GM12878 (cell line): ENCODE results near the gene RNU2-63P. TPM values are rescaled to one million over a fixed set of nuclear protein-coding genes. Genes with fewer than 3 reads are reported as not detected.

ENCODE experiments used
- ATF2 ChIP-seq: IDR thresholded peaks from 2 replicates; pipeline ENCODE4 v1.6.1; 2012; ENCODE audit warnings: low read length, inconsistent platforms
- BCL3 ChIP-seq: IDR thresholded peaks from 2 replicates; pipeline ENCODE4 v1.6.1; 2011; ENCODE audit warnings: borderline replicate concordance, low read depth, mild to moderate bottlenecking, moderate library complexity, low read length; ENCODE audit not compliant: insufficient read depth, poor library complexity, severe bottlenecking
- BRCA1 ChIP-seq: IDR thresholded peaks from 2 replicates; pipeline ENCODE4 v1.6.1; 2011; ENCODE audit warnings: low read depth, low read length, improper control_type of control experiment
- CBFB ChIP-seq: IDR thresholded peaks from 2 replicates; pipeline ENCODE4 v1.6.1; 2016; ENCODE audit warnings: antibody characterized with exemption, low read depth
- CEBPB ChIP-seq, 2 experiments: fragments of 150-350 bp in 1 of 2; IDR thresholded peaks; 2 replicates each; pipeline ENCODE4 v1.6.1; 2012 to 2014; ENCODE audit warnings: low read depth in 2 of 2, low read length in 2 of 2, borderline replicate concordance in 1 of 2, inconsistent platforms in 1 of 2
- CREM ChIP-seq: IDR thresholded peaks from 2 replicates; pipeline ENCODE4 v1.6.1; 2014; ENCODE audit warnings: antibody characterized with exemption, low read depth
- EED ChIP-seq: sonication (generic); IDR thresholded peaks from 2 replicates; pipeline ENCODE4 v1.6.1; 2016; ENCODE audit warnings: antibody characterized with exemption, low read depth
- HDAC2 ChIP-seq: fragments of 200-600 bp; sonication (generic); IDR thresholded peaks from 2 replicates; pipeline ENCODE4 v1.6.1; 2017
- LARP7 ChIP-seq: fragments of 450-650 bp; IDR thresholded peaks from 2 replicates; pipeline ENCODE4 v1.6.1; 2017; ENCODE audit warnings: mild to moderate bottlenecking
- MEF2A ChIP-seq: IDR thresholded peaks from 2 replicates; pipeline ENCODE4 v1.6.1; 2011; ENCODE audit warnings: low read depth, mild to moderate bottlenecking, low read length, moderate library complexity; ENCODE audit not compliant: insufficient read depth
- MEF2B ChIP-seq: fragments of 450-650 bp; IDR thresholded peaks from 2 replicates; pipeline ENCODE4 v1.6.1; 2018; ENCODE audit warnings: mild to moderate bottlenecking, moderate library complexity; ENCODE audit not compliant: partially characterized antibody, poor library complexity, severe bottlenecking
- NBN ChIP-seq: fragments of 450-650 bp; IDR thresholded peaks from 2 replicates; pipeline ENCODE4 v1.6.1; 2016
- NRF1 ChIP-seq: conservative IDR thresholded peaks from 2 replicates; pipeline ENCODE4 v1.6.1; 2011; ENCODE audit warnings: mild to moderate bottlenecking, low read depth, low read length, improper control_type of control experiment
- PAX5 ChIP-seq: IDR thresholded peaks from 2 replicates; pipeline ENCODE4 v1.6.1; 2011; ENCODE audit warnings: low read depth, low read length, borderline replicate concordance
- PBX3 ChIP-seq: IDR thresholded peaks from 2 replicates; pipeline ENCODE4 v1.6.1; 2011; ENCODE audit warnings: mild to moderate bottlenecking, low read depth, low read length, moderate library complexity; ENCODE audit not compliant: insufficient replicate concordance
- RCOR1 ChIP-seq: conservative IDR thresholded peaks from 2 replicates; pipeline ENCODE4 v1.6.1; 2012; ENCODE audit warnings: low read depth, low read length, improper control_type of control experiment
- RUNX3 ChIP-seq: IDR thresholded peaks from 2 replicates; pipeline ENCODE4 v1.6.1; 2012; ENCODE audit warnings: low read length, inconsistent platforms
- SMAD5 ChIP-seq: IDR thresholded peaks from 2 replicates; pipeline ENCODE4 v1.6.1; 2016; ENCODE audit warnings: antibody characterized with exemption, low read depth
- SRF ChIP-seq, 2 experiments: IDR thresholded peaks; 2 replicates each; pipeline ENCODE4 v1.6.1; 2011; ENCODE audit warnings: low read depth in 2 of 2, low read length in 2 of 2, mild to moderate bottlenecking in 1 of 2, moderate library complexity in 1 of 2
- TAF1 ChIP-seq: IDR thresholded peaks from 2 replicates; pipeline ENCODE4 v1.6.1; 2011; ENCODE audit warnings: mild to moderate bottlenecking, low read depth, low read length, borderline replicate concordance
- ZBED1 ChIP-seq: IDR thresholded peaks from 2 replicates; pipeline ENCODE4 v1.6.1; 2016; ENCODE audit warnings: borderline replicate concordance
- ZBTB11 ChIP-seq: fragments of 450-650 bp; formaldehyde crosslinking; IDR thresholded peaks from 2 replicates; pipeline ENCODE4 v1.5.0; 2022; ENCODE audit warnings: mild to moderate bottlenecking, missing genetic modification characterization
- polyA plus RNA-seq, 11 experiments: library from polyadenylated mRNA; depleted of rRNA in 4 of 11; unstranded in 6 of 11; stranded (reverse) in 5 of 11; fragments of >200 nt; fragmentation: Nextera tagmentation in 4 of 11; fragmentation: Illumina TruSeq in 1 of 11; extraction: Ambion mirVana in 4 of 11; extraction: Trizol in 1 of 11; gene quantifications; 1 replicate in 1 of 11; 2 replicates in 10 of 11; pipeline versions ENCODE4 v1.2.1 to v1.2.3, GENCODE V29; 2011 to 2016; ENCODE audit warnings: inconsistent platforms in 2 of 11, missing spikeins in 2 of 11, low read depth in 1 of 11
- total RNA-seq, 4 experiments: library from RNA; depleted of rRNA in 3 of 4; stranded (reverse); fragments of >200 nt in 3 of 4; fragmentation: Illumina TruSeq in 1 of 4; extraction: Trizol in 1 of 4; gene quantifications; 2 replicates each; pipeline versions ENCODE4 v1.2.1 to v1.2.3, GENCODE V29; 2013 to 2021

The RNU2-63P gene
- total and polyA plus RNA-seq, 10 of the 15 experiments (the other 5 are each of a cell fraction or from before 2014, with no cell fraction given), result 10.7 to 117 (median 12.3) TPM; not detected in 5

GRCh38 chr2:88016086-88016959 is at the start of gene RNU2-63P (continued):
- TF ChIP-seq BCL3 (peak; percentile 87), LARP7 (no peak), ZBTB11 (peak; percentile 48), MEF2B (no peak), PBX3 (peak; percentile 38), NBN (peak; percentile 54; the same call in 1 of the 2 replicates), CREM (peak; percentile 77), SRF (IDR thresholded peaks at IDR 0.05; ENCODE audit: low read depth in 2 of 2, low read length in 2 of 2) (no peak), RUNX3 (peak; percentile 57), ATF2 (peak; percentile 99), TAF1 (peak; percentile 21; the same call in 1 of the 2 replicates), RCOR1 (no peak), HDAC2 (no peak), CEBPB (IDR thresholded peaks at IDR 0.05; ENCODE audit: borderline replicate concordance in 1 of 2, low read depth in 2 of 2, low read length in 2 of 2) (0 out of 4 replicates have a peak, but pooled peaks of 1 of the 2 experiments have one; percentile 57), NRF1 (no peak), CBFB (peak; percentile 100), MEF2A (peak; percentile 59), PAX5 (0 out of 2 replicates have a peak, but pooled peaks have one; percentile 7), SMAD5 (peak; percentile 100), ZBED1 (peak; percentile 100), EED (no peak), BRCA1 (no peak)
